Left lung (tissue), 10 donors: ENCODE measurements around the gene SLFN12. TPM values are rescaled to one million over a fixed set of nuclear protein-coding genes. Genes with fewer than 3 reads are reported as not detected.

Experiments
- ATAC-seq: fragments of 200-7000 bp; cut with Tn5 transposase; one replicate; pipeline ENCODE4 v1.9.1; 2020; ENCODE audit warnings: moderate library complexity
- DNase-seq, 4 donors: peaks; one replicate each; pipeline ENCODE4 v3.0.0-alpha.2; 2013 to 2020
- H3K27ac ChIP-seq, 2 donors: fragments of 200-600 bp; sonication (generic) in 1 of 2; one replicate each; pipeline versions ENCODE4 v1.5.0 to v1.8.0; 2020 to 2021
- H3K27me3 ChIP-seq, 2 donors: fragments of 200-600 bp; sonication (generic) in 1 of 2; one replicate each; pipeline versions ENCODE4 v1.5.0 to v1.8.0; 2020 to 2021
- H3K36me3 ChIP-seq, 2 donors: fragments of 200-600 bp; sonication (generic) in 1 of 2; one replicate each; pipeline versions ENCODE4 v1.5.0 to v1.8.0; 2020 to 2021
- H3K4me1 ChIP-seq, 2 donors: fragments of 200-600 bp; one replicate each; pipeline ENCODE4 v1.8.0; 2021
- H3K4me3 ChIP-seq, 2 donors: fragments of 200-600 bp; sonication (generic) in 1 of 2; one replicate each; pipeline versions ENCODE4 v1.5.0 to v1.8.0; 2020 to 2021; ENCODE audit warnings: mild to moderate bottlenecking in 1 of 2
- H3K9me3 ChIP-seq, 2 donors: fragments of 200-600 bp; sonication (generic) in 1 of 2; one replicate each; pipeline versions ENCODE4 v1.5.0 to v1.8.0; 2020 to 2021
- CTCF ChIP-seq, 2 donors: fragments of 200-600 bp; sonication (generic) in 1 of 2; IDR thresholded peaks; one replicate each; pipeline versions ENCODE4 v1.5.0 to v1.8.0; 2021; ENCODE audit warnings: antibody characterized with exemption in 2 of 2
- intact Hi-C, 2 donors: fragments of 100-400 bp; cut with DNase I; formaldehyde crosslinking; loops; one replicate each; pipeline versions ENCODE4 v1.11.2 to v1.14.2; 2022
- polyA plus RNA-seq, 6 donors: library from polyadenylated mRNA; unstranded; fragments of 120-200 nt; gene quantifications; one replicate each; pipeline ENCODE4 v1.2.1, GENCODE V29; 2013; ENCODE audit not compliant: insufficient read length in 6 of 6
- total RNA-seq, 2 donors: library from RNA; stranded (reverse); fragmentation: NEBNext Ultra II Directional; extraction: Animal tissue kit (Norgen Biotek cat#: 25700); gene quantifications; one replicate each; pipeline ENCODE4 v1.2.1, GENCODE V29; 2021
- donor health status: DM: no; HTN: yes; CAD: no.
- donor health status: DM: no; HTN: no; CAD: no.

Gene SLFN12
- total and polyA plus RNA-seq, 8 donors, result 16.7 to 33.9 (median 28.0) TPM

DNA sequence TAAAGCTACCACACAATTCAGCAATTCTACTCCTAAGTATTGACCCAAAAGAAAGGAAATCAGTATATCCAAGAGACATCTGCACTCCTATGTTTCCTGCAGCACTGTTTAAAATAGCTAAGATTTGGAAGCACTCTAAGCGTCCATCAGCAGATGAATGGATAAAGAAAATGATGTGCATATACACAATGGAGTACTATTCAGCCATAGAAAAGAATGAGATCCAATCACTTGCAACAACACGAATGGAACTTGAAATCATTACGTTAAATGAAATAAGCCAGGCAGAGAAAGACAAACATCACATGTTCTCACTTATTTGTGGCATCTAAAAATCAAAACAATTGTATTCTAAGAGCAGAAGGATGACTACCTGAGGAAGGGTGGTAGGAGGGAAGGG, 60.4 kb downstream of the SLFN12 start:
- no peak for TF ChIP-seq CTCF (IDR thresholded peaks at IDR 0.05)
- Histone ChIP-seq H3K36me3 (peaks cover 0 to 6% of the 10 kb centered on the region in 2 donors), H3K27ac (no peak overlapping the region), H3K9me3 (no peaks in the 10 kb centered on the region), H3K27me3 (peaks cover 0 to 43% of the 10 kb centered on the region in 2 donors), H3K4me3 (peak overlapping the region in 1 of 2 donors; percentile 56), H3K4me1 (peaks cover 12 to 83% of the 10 kb centered on the region in 2 donors)
- DNase-seq (no peak), ATAC-seq (no peak)
- intact Hi-C loops, result no loop called here

- TF ChIP-seq CTCF (IDR thresholded peaks at IDR 0.05), result no peak
- Histone ChIP-seq H3K36me3 (peaks cover 0 to 23% of the 10 kb centered on the region in 2 donors), H3K9me3 (no peaks in the 10 kb centered on the region), H3K27ac (no peak overlapping the region), H3K4me3 (no peak overlapping the region), H3K4me1 (peaks cover 0 to 60% of the 10 kb centered on the region in 2 donors), H3K27me3 (peaks cover 0 to 16% of the 10 kb centered on the region in 2 donors)
- ATAC-seq (peak; percentile 94), DNase-seq (peak in 1 of 4 donors; percentile 43)
- intact Hi-C loops, result loop anchor here in 1 of 2 donors (10.0 kb wide), 1 partner anchor 57 kb away; no protein-coding TSS in a partner anchor
These were observed 64.0 kb downstream of the SLFN12 start for GRCh38 chr17:35368081-35368830.

DNA sequence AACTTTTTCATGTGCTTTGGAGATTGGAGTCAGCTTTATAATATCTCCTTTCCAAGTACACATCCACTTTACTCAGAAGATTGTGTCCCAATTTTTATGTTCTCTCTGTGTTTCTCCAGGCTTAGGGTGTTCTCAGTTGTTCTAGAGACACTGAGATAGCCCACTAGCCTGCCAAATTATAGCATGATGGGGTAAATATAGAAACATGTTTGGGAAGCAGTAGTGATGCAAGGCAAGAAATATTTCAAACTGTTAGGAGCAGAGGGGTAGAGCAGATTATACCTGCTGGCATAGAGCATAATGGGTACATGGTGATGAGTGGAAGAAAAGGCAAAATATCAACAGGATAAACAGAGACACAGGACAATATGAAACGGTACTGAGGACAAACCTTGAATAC, 71.3 kb downstream of the SLFN12 start:
- intact Hi-C loops, result loop anchor here in 1 of 2 donors (10.0 kb wide), 1 partner anchor 64 kb away; no protein-coding TSS in a partner anchor
- TF ChIP-seq CTCF (IDR thresholded peaks at IDR 0.05), result no peak
- Histone ChIP-seq H3K9me3 (no peaks in the 10 kb centered on the region), H3K27ac (no peak overlapping the region), H3K4me1 (peaks cover 0 to 21% of the 10 kb centered on the region in 2 donors), H3K36me3 (peaks cover 0 to 61% of the 10 kb centered on the region in 2 donors), H3K4me3 (no peak overlapping the region), H3K27me3 (no peaks in the 10 kb centered on the region)
- ATAC-seq, result no peak
- DNase-seq, result no peak

Other genes with a start within 250 kb of the SLFN12 start
- gene SLC35G3, start 238.1 kb downstream of the SLFN12 start, total RNA-seq, result not detected
- not detected for gene SLC35G3, start 238.1 kb downstream of the SLFN12 start, polyA plus RNA-seq
- gene SLFN5, start 189.4 kb downstream of the SLFN12 start, total RNA-seq, result 10 to 100 TPM; 51.3 to 67.5 TPM
- 10 to 100 TPM; 20.8 to 28.2 (median 22.6) TPM for gene SLFN5, start 189.4 kb downstream of the SLFN12 start, polyA plus RNA-seq
- 10 to 100 TPM; 53.2 to 92.7 TPM for gene SLFN11, start 58.9 kb downstream of the SLFN12 start, total RNA-seq
- 10 to 100 TPM in 5 of 6 donors, 1 to 10 TPM in 1; 9.8 to 26.3 (median 20.7) TPM for gene SLFN11, start 58.9 kb downstream of the SLFN12 start, polyA plus RNA-seq
- 10 to 100 TPM; 24.7 to 32.1 TPM for gene SLFN13, start 16.3 kb upstream of the SLFN12 start, total RNA-seq
- 10 to 100 TPM; 23.0 to 38.2 (median 28.2) TPM for gene SLFN13, start 16.3 kb upstream of the SLFN12 start, polyA plus RNA-seq
- 1 to 10 TPM; 2.1 to 4.0 TPM for gene SLFN12L, start 105.2 kb upstream of the SLFN12 start, total RNA-seq
- gene SLFN12L, start 105.2 kb upstream of the SLFN12 start, polyA plus RNA-seq, result 10 to 100 TPM; 14.5 to 30.4 (median 17.4) TPM
- under 1 TPM; 0.21 to 0.26 TPM for gene SLFN14, start 128.3 kb upstream of the SLFN12 start, total RNA-seq
- 1 to 10 TPM in 1 of 6 donors, under 1 TPM in 5; 0.62 to 1.1 (median 0.81) TPM for gene SLFN14, start 128.3 kb upstream of the SLFN12 start, polyA plus RNA-seq
- 1 to 10 TPM; 5.9 to 6.4 TPM for gene PEX12, start 146.1 kb upstream of the SLFN12 start, total RNA-seq
- gene PEX12, start 146.1 kb upstream of the SLFN12 start, polyA plus RNA-seq, result 10 to 100 TPM in 3 of 6 donors, 1 to 10 TPM in 3; 8.6 to 10.6 (median 9.8) TPM
- gene AP2B1, start 154.8 kb upstream of the SLFN12 start, total RNA-seq, result 100 to 1,000 TPM; 173 to 195 TPM
- 100 to 1,000 TPM; 132 to 158 (median 152) TPM for gene AP2B1, start 154.8 kb upstream of the SLFN12 start, polyA plus RNA-seq